Stimulated activated CD8-positive, alpha-beta memory T cell treated with anti-CD3 and anti-CD28 coated beads, Interleukin-12 subunit alpha, Interleukin-12 subunit beta, amount 100 ng/mL, for 24 hours (primary cell): ENCODE results near the gene RAD51B.
"Not testable (repeated sequence)": the region's sequence is repeated elsewhere in the genome, so short reads cannot be mapped to it uniquely, and the experiment has no call there.

Experiments used
- DNase-seq: peaks from one replicate; pipeline ENCODE4 v3.0.0-alpha.2; 2020; ENCODE audit errors: extremely low read depth

Gene RAD51B

GRCh38 chr14:68076451-68076850 lies 256.9 kb downstream of the RAD51B start:
- no peak for DNase-seq

GRCh38 chr14:68079941-68080697 lies 260.5 kb downstream of the RAD51B start:
- no peak for DNase-seq

- no peak for DNase-seq
Observed at GRCh38 chr14:68081489-68081888, 261.9 kb downstream of the RAD51B start.

GRCh38 chr14:68082698-68083291 lies 263.2 kb downstream of the RAD51B start:
- DNase-seq: no peak

- no peak for DNase-seq
Observed at GRCh38 chr14:68084256-68084655, 264.7 kb downstream of the RAD51B start.

- DNase-seq: no peak
Observed at GRCh38 chr14:68085742-68086141, 266.2 kb downstream of the RAD51B start.

GRCh38 chr14:68088451-68088854 lies 268.9 kb downstream of the RAD51B start:
- DNase-seq: no peak

- no peak for DNase-seq
Observed at GRCh38 chr14:68089146-68089731, 269.7 kb downstream of the RAD51B start.

- no peak for DNase-seq
Observed at GRCh38 chr14:68094158-68094557, 274.6 kb downstream of the RAD51B start.

- no peak for DNase-seq
Observed at GRCh38 chr14:68094752-68095151, 275.2 kb downstream of the RAD51B start.

- DNase-seq: no peak
Observed at GRCh38 chr14:68097727-68098126, 278.1 kb downstream of the RAD51B start.

GRCh38 chr14:68098834-68099233 lies 279.3 kb downstream of the RAD51B start:
- DNase-seq: no peak

GRCh38 chr14:68099495-68100045 lies 280.0 kb downstream of the RAD51B start:
- no peak for DNase-seq

- not testable (repeated sequence) for DNase-seq
Observed at GRCh38 chr14:68101715-68102301, 282.2 kb downstream of the RAD51B start.

- no peak for DNase-seq
Observed at GRCh38 chr14:68103853-68104252, 284.3 kb downstream of the RAD51B start.

GRCh38 chr14:68104518-68104917 lies 284.9 kb downstream of the RAD51B start:
- no peak for DNase-seq

GRCh38 chr14:68105816-68106215 lies 286.2 kb downstream of the RAD51B start:
- DNase-seq: no peak

- DNase-seq: no peak
Observed at GRCh38 chr14:68106456-68106855, 286.9 kb downstream of the RAD51B start.

GRCh38 chr14:68106905-68107304 lies 287.3 kb downstream of the RAD51B start:
- no peak for DNase-seq

GRCh38 chr14:68109132-68109900 lies 289.7 kb downstream of the RAD51B start:
- DNase-seq: no peak

GRCh38 chr14:68111097-68111852 lies 291.7 kb downstream of the RAD51B start:
- DNase-seq: no peak
